Retinal pigment epithelial cell (primary cell): ENCODE data around the gene TMEM135.

Source experiments
- DNase-seq: peaks from one replicate; pipeline ENCODE4 v3.0.0-alpha.2; 2010; ENCODE audit warnings: low read depth
- H3K4me3 ChIP-seq: 2 replicates; pipeline ENCODE4 v1.5.1; 2011; ENCODE audit warnings: mild to moderate bottlenecking, low read length, control low read depth, moderate library complexity
- TF ChIP-seq, protein P1 (sequence below): conservative IDR thresholded peaks from 2 replicates; pipeline ENCODE4 v1.5.1; 2011; ENCODE audit warnings: low read depth, low read length, control low read depth, inconsistent platforms

Gene TMEM135

DNA sequence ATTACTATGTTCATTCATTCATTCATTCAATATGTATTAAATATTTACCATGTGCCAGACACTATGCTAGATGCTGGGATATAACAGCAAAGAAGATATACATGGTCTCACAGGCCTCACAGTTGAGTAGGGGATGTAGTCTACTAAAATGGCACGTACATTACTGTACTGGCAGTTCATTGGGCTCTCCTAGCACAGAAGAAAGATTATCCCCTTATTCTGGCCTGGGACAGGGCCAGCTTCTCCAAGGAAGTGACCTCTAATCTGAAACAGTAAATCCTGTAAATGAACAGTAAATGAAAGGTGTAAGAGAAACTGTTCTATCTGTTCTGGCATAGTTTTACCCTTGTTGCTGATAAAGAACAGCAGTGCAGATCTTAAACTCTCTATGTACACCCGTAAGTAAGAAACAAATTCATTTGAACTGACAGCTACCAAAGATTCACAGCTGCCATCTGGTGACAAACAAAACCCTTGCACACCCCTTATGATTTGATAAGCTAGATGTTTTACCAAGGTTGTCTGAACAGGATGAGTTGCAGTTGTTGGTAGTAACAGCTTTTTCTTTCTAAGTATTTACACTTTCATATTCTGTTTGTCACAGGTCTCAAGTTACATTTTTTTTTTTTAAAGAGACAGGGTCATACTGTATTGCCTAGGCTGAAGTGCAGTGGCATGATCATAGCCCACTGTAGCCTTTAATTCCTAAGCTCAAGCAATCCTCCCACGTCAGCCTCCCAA, 263.1 kb downstream of the TMEM135 start:
- no peak for DNase-seq
- TF ChIP-seq, protein P1, sequence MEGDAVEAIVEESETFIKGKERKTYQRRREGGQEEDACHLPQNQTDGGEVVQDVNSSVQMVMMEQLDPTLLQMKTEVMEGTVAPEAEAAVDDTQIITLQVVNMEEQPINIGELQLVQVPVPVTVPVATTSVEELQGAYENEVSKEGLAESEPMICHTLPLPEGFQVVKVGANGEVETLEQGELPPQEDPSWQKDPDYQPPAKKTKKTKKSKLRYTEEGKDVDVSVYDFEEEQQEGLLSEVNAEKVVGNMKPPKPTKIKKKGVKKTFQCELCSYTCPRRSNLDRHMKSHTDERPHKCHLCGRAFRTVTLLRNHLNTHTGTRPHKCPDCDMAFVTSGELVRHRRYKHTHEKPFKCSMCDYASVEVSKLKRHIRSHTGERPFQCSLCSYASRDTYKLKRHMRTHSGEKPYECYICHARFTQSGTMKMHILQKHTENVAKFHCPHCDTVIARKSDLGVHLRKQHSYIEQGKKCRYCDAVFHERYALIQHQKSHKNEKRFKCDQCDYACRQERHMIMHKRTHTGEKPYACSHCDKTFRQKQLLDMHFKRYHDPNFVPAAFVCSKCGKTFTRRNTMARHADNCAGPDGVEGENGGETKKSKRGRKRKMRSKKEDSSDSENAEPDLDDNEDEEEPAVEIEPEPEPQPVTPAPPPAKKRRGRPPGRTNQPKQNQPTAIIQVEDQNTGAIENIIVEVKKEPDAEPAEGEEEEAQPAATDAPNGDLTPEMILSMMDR = no peak
- no peak overlapping the region for H3K4me3 ChIP-seq

DNA sequence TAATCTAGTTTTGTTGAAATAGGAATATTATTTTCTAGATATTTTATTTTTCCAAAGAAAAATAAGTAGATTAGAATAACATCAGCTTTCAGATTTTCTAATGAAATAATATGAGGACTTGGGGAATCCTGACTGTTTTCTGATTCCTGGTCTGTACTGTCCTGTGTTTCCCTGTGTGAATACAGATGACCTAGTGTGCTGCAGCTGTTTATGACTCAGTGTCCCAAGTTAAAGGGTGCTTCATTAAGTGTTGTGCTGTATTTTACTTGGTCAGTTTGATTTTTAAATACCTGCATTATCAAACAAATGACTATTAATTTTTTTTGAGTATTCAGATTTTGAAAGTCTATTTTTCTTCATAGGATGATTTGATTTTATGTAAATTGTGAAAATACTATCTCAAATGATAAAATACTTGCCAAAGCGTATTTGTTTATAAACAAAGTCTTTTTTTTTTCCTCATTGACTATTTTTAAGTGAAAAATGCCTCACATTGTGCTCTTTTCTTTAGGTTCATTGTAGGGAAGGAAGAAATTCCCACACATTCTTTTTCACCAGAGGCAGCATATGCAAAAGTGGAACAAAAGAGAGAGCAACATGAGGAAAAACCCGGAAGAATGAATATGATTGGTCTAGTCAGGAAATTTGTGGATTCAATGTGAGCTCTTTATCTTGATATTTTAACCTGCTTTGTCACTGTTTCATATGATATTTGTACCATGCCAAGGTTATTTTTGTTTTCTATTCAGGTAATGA, 264.2 kb downstream of the TMEM135 start:
- DNase-seq = no peak
- TF ChIP-seq, protein P1 = no peak
- no peak overlapping the region for H3K4me3 ChIP-seq

DNA sequence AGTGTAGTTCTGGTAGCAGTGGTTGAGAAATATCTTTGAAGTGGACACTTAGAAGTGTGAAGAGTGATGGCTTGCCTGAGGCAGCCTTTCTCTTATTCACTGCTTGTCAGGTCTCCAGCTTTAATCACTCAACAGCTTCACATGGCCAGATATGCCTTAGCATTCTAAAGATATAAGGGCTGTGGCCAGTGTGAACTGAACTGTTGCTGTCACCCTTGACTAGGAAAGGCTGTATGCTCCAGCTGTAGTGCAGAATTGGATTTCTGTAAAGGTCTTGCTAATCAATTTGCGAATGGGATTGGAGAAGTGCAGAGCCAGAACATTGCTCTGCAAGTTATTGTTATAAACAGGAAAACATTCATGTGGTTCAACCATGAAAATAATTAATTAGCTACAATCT, 266.7 kb downstream of the TMEM135 start:
- H3K4me3 ChIP-seq = no peak overlapping the region
- TF ChIP-seq, protein P1 = no peak
- no peak for DNase-seq

DNA sequence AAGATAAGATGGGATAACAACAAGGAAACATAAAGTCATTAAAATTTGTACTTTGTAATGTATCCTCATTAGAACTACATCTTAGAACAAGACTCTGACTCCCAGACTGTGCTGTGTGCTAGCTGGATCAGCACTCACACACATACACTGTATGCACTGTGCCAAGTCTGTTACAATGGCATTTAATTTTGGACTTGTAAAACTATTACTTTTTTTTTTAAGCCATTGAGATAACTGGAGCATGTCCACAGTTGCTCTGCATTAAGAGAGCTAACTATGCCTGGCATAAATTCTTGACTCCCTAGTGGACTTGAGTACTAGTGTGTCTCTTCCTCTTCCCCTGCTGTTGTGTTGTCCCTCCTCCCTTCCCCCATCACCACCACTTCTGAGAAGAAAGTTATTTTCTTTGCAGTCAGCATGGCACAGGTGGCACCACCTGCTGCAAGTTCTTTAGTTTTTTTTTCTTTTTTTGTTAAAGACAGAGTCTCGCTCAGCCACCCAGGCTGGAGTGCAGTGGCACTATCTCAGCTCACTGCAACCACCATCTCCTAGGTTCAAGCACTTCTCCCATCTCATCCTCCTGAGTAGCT, 268.6 kb downstream of the TMEM135 start:
- no peak for DNase-seq
- TF ChIP-seq, protein P1 = no peak
- no peak overlapping the region for H3K4me3 ChIP-seq

DNA sequence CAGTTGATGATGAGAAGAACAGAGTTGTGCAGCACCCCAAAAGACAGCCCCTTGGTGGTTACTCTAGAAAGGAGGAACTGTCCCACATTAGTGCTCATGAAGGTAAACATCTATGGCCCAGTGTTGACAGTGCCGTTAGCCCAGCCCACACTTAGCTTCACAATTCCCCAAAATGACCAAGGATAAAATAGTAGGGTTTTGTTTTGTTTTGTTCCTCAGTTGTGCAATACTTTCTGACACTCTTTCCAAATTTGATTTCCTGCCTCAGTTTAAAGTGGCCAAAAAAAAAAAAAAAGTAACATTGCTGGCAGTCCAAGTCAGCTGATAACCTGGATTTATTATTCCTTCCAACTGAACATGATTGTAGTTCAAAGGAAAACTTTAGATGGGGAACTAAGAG, 269.4 kb downstream of the TMEM135 start:
- no peak overlapping the region for H3K4me3 ChIP-seq
- TF ChIP-seq, protein P1 = no peak
- no peak for DNase-seq

DNA sequence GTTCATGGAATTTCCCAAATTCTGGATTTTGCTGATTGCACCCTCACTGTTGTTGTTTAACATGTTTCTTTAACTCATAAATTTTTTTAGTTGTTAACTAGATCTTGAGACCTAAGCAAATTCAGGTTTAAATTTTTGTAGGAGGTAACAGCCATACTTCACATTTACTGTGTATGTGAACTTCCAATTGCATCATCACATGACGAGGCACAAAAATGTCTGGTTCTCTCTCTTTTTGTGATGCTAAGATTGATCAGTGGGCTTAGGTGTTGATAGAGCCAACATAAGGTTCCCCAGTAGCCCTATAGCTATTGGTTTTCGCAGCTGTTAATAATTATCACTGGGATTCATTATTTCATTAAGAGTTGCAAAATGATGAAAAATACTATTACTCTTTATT, 277.5 kb downstream of the TMEM135 start:
- H3K4me3 ChIP-seq = no peak overlapping the region
- TF ChIP-seq, protein P1 = no peak
- DNase-seq = no peak
